ENCODE data around the gene CCL7. TPM values are rescaled to one million over a fixed set of nuclear protein-coding genes. Genes with fewer than 3 reads are reported as not detected.
A peak's percentile ranks its signal among the peaks of the same experiment; 100 is the strongest.

Gene CCL7
- total RNA-seq, 1 experiment from 2014 or later = 0.31 TPM

DNA sequence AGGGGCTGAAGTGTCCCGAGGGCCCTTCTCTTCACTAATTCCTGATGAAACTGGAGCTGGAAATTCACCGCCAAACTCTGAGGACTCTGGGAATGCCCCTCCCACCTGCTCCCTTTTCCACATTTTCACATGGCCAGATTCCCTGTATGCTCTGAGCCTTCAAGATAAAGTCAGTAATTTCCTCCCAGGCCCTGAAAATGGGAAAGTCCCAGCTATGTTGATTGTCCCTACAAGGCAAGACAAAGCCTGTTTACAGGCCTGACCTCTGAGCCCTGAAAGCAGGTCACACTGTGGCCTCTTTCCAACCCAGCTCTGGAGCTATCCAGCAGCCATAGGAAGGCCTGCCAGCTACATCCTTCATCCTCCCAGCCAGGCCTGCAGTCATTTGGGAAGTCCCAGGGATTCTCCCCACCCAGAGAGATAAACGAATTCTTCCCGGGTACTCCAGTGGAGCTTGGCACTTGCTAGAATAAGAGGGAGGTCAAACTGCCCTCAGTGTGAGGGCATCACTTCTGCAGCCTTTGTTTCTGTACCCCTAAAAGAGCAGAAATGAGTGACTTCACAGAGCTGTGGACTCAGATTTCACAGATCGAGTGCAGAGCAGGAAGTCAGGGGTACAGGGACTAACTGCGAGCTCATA lies 34.5 kb upstream of the CCL7 start:
- H3K27ac ChIP-seq (ENCODE audit: low read length) = peak overlapping the region; percentile 78
- CTCF ChIA-PET = interaction anchor here (1.4 kb wide), 1 partner anchor 35 kb away, joined by 3 read pairs; no protein-coding TSS in a partner anchor
- H3K27me3 ChIP-seq (ENCODE audit: control insufficient read depth, insufficient read depth, low read length) = no peaks in the 10 kb centered on the region
- POLR2A ChIA-PET = no interaction called here
- TF ChIP-seq, protein P1, sequence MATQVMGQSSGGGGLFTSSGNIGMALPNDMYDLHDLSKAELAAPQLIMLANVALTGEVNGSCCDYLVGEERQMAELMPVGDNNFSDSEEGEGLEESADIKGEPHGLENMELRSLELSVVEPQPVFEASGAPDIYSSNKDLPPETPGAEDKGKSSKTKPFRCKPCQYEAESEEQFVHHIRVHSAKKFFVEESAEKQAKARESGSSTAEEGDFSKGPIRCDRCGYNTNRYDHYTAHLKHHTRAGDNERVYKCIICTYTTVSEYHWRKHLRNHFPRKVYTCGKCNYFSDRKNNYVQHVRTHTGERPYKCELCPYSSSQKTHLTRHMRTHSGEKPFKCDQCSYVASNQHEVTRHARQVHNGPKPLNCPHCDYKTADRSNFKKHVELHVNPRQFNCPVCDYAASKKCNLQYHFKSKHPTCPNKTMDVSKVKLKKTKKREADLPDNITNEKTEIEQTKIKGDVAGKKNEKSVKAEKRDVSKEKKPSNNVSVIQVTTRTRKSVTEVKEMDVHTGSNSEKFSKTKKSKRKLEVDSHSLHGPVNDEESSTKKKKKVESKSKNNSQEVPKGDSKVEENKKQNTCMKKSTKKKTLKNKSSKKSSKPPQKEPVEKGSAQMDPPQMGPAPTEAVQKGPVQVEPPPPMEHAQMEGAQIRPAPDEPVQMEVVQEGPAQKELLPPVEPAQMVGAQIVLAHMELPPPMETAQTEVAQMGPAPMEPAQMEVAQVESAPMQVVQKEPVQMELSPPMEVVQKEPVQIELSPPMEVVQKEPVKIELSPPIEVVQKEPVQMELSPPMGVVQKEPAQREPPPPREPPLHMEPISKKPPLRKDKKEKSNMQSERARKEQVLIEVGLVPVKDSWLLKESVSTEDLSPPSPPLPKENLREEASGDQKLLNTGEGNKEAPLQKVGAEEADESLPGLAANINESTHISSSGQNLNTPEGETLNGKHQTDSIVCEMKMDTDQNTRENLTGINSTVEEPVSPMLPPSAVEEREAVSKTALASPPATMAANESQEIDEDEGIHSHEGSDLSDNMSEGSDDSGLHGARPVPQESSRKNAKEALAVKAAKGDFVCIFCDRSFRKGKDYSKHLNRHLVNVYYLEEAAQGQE (IDR thresholded peaks at IDR 0.05; ENCODE audit: insufficient read depth in 1 of 2, low read depth in 2 of 2, low read length in 1 of 2) = peak; percentile 79 to 85
- TF ChIP-seq, protein P2, sequence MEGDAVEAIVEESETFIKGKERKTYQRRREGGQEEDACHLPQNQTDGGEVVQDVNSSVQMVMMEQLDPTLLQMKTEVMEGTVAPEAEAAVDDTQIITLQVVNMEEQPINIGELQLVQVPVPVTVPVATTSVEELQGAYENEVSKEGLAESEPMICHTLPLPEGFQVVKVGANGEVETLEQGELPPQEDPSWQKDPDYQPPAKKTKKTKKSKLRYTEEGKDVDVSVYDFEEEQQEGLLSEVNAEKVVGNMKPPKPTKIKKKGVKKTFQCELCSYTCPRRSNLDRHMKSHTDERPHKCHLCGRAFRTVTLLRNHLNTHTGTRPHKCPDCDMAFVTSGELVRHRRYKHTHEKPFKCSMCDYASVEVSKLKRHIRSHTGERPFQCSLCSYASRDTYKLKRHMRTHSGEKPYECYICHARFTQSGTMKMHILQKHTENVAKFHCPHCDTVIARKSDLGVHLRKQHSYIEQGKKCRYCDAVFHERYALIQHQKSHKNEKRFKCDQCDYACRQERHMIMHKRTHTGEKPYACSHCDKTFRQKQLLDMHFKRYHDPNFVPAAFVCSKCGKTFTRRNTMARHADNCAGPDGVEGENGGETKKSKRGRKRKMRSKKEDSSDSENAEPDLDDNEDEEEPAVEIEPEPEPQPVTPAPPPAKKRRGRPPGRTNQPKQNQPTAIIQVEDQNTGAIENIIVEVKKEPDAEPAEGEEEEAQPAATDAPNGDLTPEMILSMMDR (IDR thresholded peaks at IDR 0.05) = no peak
- TF ChIP-seq TCF7L2 (IDR thresholded peaks at IDR 0.05; ENCODE audit: low read depth, low read length) (peak; percentile 68), POLR2AphosphoS5 (IDR thresholded peaks at IDR 0.05; ENCODE audit: low read depth, low read length) (peak; percentile 39; the same call in 1 of the 2 replicates), SIN3A (IDR thresholded peaks at IDR 0.05; ENCODE audit: borderline replicate concordance, insufficient read depth, low read depth, low read length) (no peak)
- in situ Hi-C loops (cut with HindIII; ENCODE audit: low pct_unique_long_range_greater_than_20kb, low sequenced_read_pairs) (no loop called here), intact Hi-C loops (cut with micrococcal nuclease; ENCODE audit: unreplicated experiment) (no loop called here)
- no peaks in the 10 kb centered on the region for H3K36me3 ChIP-seq (ENCODE audit: control insufficient read depth, insufficient read depth, low read length)
- H3K9me3 ChIP-seq (ENCODE audit: control insufficient read depth, insufficient read depth, low read depth, low read length) = no peaks in the 10 kb centered on the region
- no TSS peak for BruUV-seq (replicated peaks)
- peaks cover 36% of the 10 kb centered on the region for H3K4me1 ChIP-seq (ENCODE audit: control insufficient read depth, insufficient read depth, low read length)
- ATAC-seq (peak; percentile 84), DNase-seq (ENCODE audit: low read depth, low spot score) (no peak)
- no peak overlapping the region for H3K4me3 ChIP-seq (ENCODE audit: low read depth in 2 of 2, low read length in 2 of 2)

DNA sequence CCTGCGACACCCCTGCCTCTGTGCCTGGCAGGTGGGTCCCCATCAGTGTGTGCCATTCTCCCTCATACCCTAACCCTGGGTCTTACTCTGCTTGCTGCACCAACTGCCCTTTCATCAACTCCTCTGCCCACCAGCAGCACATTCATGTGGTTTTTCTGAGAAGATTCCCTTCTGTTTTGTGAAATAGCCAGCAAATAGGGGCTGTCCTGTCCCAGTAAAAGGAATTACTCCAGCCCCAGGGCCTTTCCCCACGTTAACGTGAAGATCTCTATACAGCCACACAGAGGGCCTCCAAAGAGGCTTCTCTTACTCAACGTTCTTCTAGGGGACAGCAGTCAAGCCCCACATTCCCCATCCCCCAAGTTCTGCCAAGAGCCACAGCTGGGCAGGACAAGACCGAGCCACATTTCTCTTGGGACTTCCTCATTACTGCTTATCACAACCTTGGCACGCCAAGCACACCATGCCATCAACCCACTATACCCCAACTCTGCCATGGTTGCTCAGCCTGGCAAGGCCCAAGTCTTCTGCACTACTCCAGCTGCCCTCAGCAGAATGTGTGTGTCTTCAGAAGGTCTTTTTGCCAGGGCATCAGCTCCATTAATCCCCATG lies 33.6 kb upstream of the CCL7 start:
- no TSS peak for BruUV-seq (replicated peaks)
- CTCF ChIA-PET = interaction anchor here (1.4 kb wide), 1 partner anchor 36 kb away, joined by 3 read pairs; no protein-coding TSS in a partner anchor
- Histone ChIP-seq H3K27me3 (ENCODE audit: control insufficient read depth, insufficient read depth, low read length) (no peaks in the 10 kb centered on the region), H3K27ac (ENCODE audit: low read length) (peak overlapping the region; percentile 78), H3K4me3 (ENCODE audit: low read depth in 2 of 2, low read length in 2 of 2) (no peak overlapping the region), H3K9me3 (ENCODE audit: control insufficient read depth, insufficient read depth, low read depth, low read length) (no peaks in the 10 kb centered on the region), H3K4me1 (ENCODE audit: control insufficient read depth, insufficient read depth, low read length) (peaks cover 44% of the 10 kb centered on the region), H3K36me3 (ENCODE audit: control insufficient read depth, insufficient read depth, low read length) (no peaks in the 10 kb centered on the region)
- no peak for ATAC-seq
- TF ChIP-seq, protein P2 (IDR thresholded peaks at IDR 0.05) = no peak
- TF ChIP-seq TCF7L2 (IDR thresholded peaks at IDR 0.05; ENCODE audit: low read depth, low read length) (no peak), SIN3A (IDR thresholded peaks at IDR 0.05; ENCODE audit: borderline replicate concordance, insufficient read depth, low read depth, low read length) (no peak), POLR2AphosphoS5 (IDR thresholded peaks at IDR 0.05; ENCODE audit: low read depth, low read length) (no peak)
- TF ChIP-seq, protein P1 (IDR thresholded peaks at IDR 0.05; ENCODE audit: insufficient read depth in 1 of 2, low read depth in 2 of 2, low read length in 1 of 2) = no peak
- in situ Hi-C loops (cut with HindIII; ENCODE audit: low pct_unique_long_range_greater_than_20kb, low sequenced_read_pairs) (no loop called here), intact Hi-C loops (cut with micrococcal nuclease; ENCODE audit: unreplicated experiment) (no loop called here)
- DNase-seq (ENCODE audit: low read depth, low spot score) = no peak
- POLR2A ChIA-PET = no interaction called here
